ENCODE data around the gene TXLNB. TPM values are rescaled to one million over a fixed set of nuclear protein-coding genes. Genes with fewer than 3 reads are reported as not detected.
"Not testable (repeated sequence)": the region's sequence is repeated elsewhere in the genome, so short reads cannot be mapped to it uniquely, and the experiment has no call there.

TXLNB gene
- total RNA-seq, 1 donor from 2014 or later = 0.40 TPM

GRCh38 chr6:139240161-139241010 lies 51.4 kb downstream of the TXLNB start:
- DNase-seq (ENCODE audit: low read depth in 2 of 2) = peak; percentile 87 to 91

GRCh38 chr6:139239064-139239463 lies 52.7 kb downstream of the TXLNB start:
- no peak for DNase-seq (ENCODE audit: low read depth in 2 of 2)

- no peak for DNase-seq (ENCODE audit: low read depth in 2 of 2)
These were observed 55.7 kb downstream of the TXLNB start for GRCh38 chr6:139236105-139236504.

GRCh38 chr6:139235661-139236060 lies 56.1 kb downstream of the TXLNB start:
- DNase-seq (ENCODE audit: low read depth in 2 of 2) = no peak

- not testable (repeated sequence) for DNase-seq (ENCODE audit: low read depth in 2 of 2)
These were observed 57.6 kb downstream of the TXLNB start for GRCh38 chr6:139234193-139234592.

GRCh38 chr6:139231206-139231605 lies 60.6 kb downstream of the TXLNB start:
- no peak for DNase-seq (ENCODE audit: low read depth in 2 of 2)

GRCh38 chr6:139230391-139230840 lies 61.4 kb downstream of the TXLNB start:
- DNase-seq (ENCODE audit: low read depth in 2 of 2) = peak in 1 of 2 donors; percentile 51

GRCh38 chr6:139228387-139228786 lies 63.4 kb downstream of the TXLNB start:
- not testable (repeated sequence) for DNase-seq (ENCODE audit: low read depth in 2 of 2)

- no peak for DNase-seq (ENCODE audit: low read depth in 2 of 2)
These were observed 72.1 kb downstream of the TXLNB start for GRCh38 chr6:139219746-139220145.

GRCh38 chr6:139219271-139219729 lies 72.5 kb downstream of the TXLNB start:
- DNase-seq (ENCODE audit: low read depth in 2 of 2) = peak; percentile 93 to 96

GRCh38 chr6:139212460-139212859 lies 79.3 kb downstream of the TXLNB start:
- DNase-seq (ENCODE audit: low read depth in 2 of 2) = not testable (repeated sequence)

GRCh38 chr6:139210766-139211165 lies 81.0 kb downstream of the TXLNB start:
- DNase-seq (ENCODE audit: low read depth in 2 of 2) = not testable (repeated sequence)

- DNase-seq (ENCODE audit: low read depth in 2 of 2) = no peak
These were observed 86.0 kb downstream of the TXLNB start for GRCh38 chr6:139205843-139206242.

GRCh38 chr6:139204978-139205377 lies 86.8 kb downstream of the TXLNB start:
- no peak for DNase-seq (ENCODE audit: low read depth in 2 of 2)

GRCh38 chr6:139201378-139201777 lies 90.4 kb downstream of the TXLNB start:
- DNase-seq (ENCODE audit: low read depth in 2 of 2) = no peak

GRCh38 chr6:139198529-139199288 lies 93.1 kb downstream of the TXLNB start:
- no peak for DNase-seq (ENCODE audit: low read depth in 2 of 2)

- DNase-seq (ENCODE audit: low read depth in 2 of 2) = no peak
These were observed 97.1 kb downstream of the TXLNB start for GRCh38 chr6:139194740-139195139.

Other genes with a start within 250 kb of the TXLNB start
- gene HECA, start 156.9 kb downstream of the TXLNB start, total RNA-seq = 22.9 and 34.5 TPM in 2 replicates
- gene CITED2, start 82.7 kb upstream of the TXLNB start, total RNA-seq = 10.7 and 15.9 TPM in 2 replicates